HG03045 (cell line): ENCODE results near the gene CD200R1L.
"Not testable (repeated sequence)": the region's sequence is repeated elsewhere in the genome, so short reads cannot be mapped to it uniquely, and the experiment has no call there.

ENCODE experiments used
- ATAC-seq: cut with Tn5 transposase; IDR thresholded peaks from one replicate; pipeline ENCODE4 v1.9.1; 2021; ENCODE audit warnings: mild to moderate bottlenecking, moderate library complexity; ENCODE audit not compliant: unreplicated experiment

Gene CD200R1L

GRCh38 chr3:112846764-112847163 lies at the start of gene CD200R1L:
TSS of gene CD200R1L (minus strand) at chr3:112846864. CDS start at chr3:112829367, 17,497 bp downstream.
- no peak for ATAC-seq

- no peak for ATAC-seq
These were observed 47.6 kb upstream of the CD200R1L start for GRCh38 chr3:112894258-112894657.

GRCh38 chr3:112889357-112889756 lies 42.7 kb upstream of the CD200R1L start:
- ATAC-seq, result no peak

GRCh38 chr3:112888381-112889085 lies 41.9 kb upstream of the CD200R1L start:
- no peak for ATAC-seq

- ATAC-seq, result no peak
These were observed 38.1 kb upstream of the CD200R1L start for GRCh38 chr3:112884678-112885290.

GRCh38 chr3:112881891-112882290 lies 35.2 kb upstream of the CD200R1L start:
- no peak for ATAC-seq

- ATAC-seq, result no peak
These were observed 28.9 kb upstream of the CD200R1L start for GRCh38 chr3:112875561-112875960.

- ATAC-seq, result no peak
These were observed 28.1 kb upstream of the CD200R1L start for GRCh38 chr3:112874725-112875124.

GRCh38 chr3:112873632-112874031 lies 27.0 kb upstream of the CD200R1L start:
- no peak for ATAC-seq

- ATAC-seq, result no peak
These were observed 25.1 kb upstream of the CD200R1L start for GRCh38 chr3:112871735-112872134.

- ATAC-seq, result no peak
These were observed 19.1 kb upstream of the CD200R1L start for GRCh38 chr3:112865757-112866156.

GRCh38 chr3:112860898-112861297 lies 14.2 kb upstream of the CD200R1L start:
- ATAC-seq, result no peak

- no peak for ATAC-seq
These were observed 11.9 kb upstream of the CD200R1L start for GRCh38 chr3:112858410-112859069.

- ATAC-seq, result no peak
These were observed 10.9 kb upstream of the CD200R1L start for GRCh38 chr3:112857526-112857925.

GRCh38 chr3:112856537-112856936 lies 9.9 kb upstream of the CD200R1L start:
- ATAC-seq, result no peak

GRCh38 chr3:112855883-112856282 lies 9.2 kb upstream of the CD200R1L start:
- ATAC-seq, result no peak

- not testable (repeated sequence) for ATAC-seq
These were observed 8.4 kb upstream of the CD200R1L start for GRCh38 chr3:112855074-112855473.

- ATAC-seq, result no peak
These were observed 1.5 kb upstream of the CD200R1L start for GRCh38 chr3:112848196-112848595.

GRCh38 chr3:112847692-112848091 lies 1.0 kb upstream of the CD200R1L start:
- no peak for ATAC-seq

GRCh38 chr3:112845772-112846171 lies 892 bp downstream of the CD200R1L start:
- ATAC-seq, result no peak

- ATAC-seq, result no peak
These were observed 17.6 kb downstream of the CD200R1L start for GRCh38 chr3:112829046-112829445.
